HepG2 (cell line): Measurements from ENCODE around the gene TXNRD2. TPM values are rescaled to one million over a fixed set of nuclear protein-coding genes. Genes with fewer than 3 reads are reported as not detected.

ENCODE experiments used
- AKNA ChIP-seq: sonication (generic); formaldehyde crosslinking; IDR thresholded peaks from 2 replicates; pipeline ENCODE4 v1.4.0; 2020; ENCODE audit warnings: missing genetic modification reagents, borderline replicate concordance
- CCAR2 ChIP-seq: fragments of 200-400 bp; formaldehyde crosslinking; optimal IDR thresholded peaks from 2 replicates; pipeline ENCODE3; 2018; ENCODE audit warnings: low read depth, mild to moderate bottlenecking, low read length, moderate library complexity
- E2F2 ChIP-seq: sonication (generic); formaldehyde crosslinking; IDR thresholded peaks from 2 replicates; pipeline ENCODE4 v1.4.0; 2020; ENCODE audit warnings: missing genetic modification reagents, borderline replicate concordance
- TERF1 ChIP-seq: sonication (generic); formaldehyde crosslinking; IDR thresholded peaks from 2 replicates; pipeline ENCODE4 v1.8.0; 2022; ENCODE audit warnings: mild to moderate bottlenecking, missing genetic modification reagents, moderate library complexity
- ZBTB33 ChIP-seq: sonication (generic); formaldehyde crosslinking; IDR thresholded peaks from 2 replicates; pipeline ENCODE4 v1.4.0; 2020; ENCODE audit warnings: missing genetic modification reagents
- ZNF18 ChIP-seq: sonication (generic); formaldehyde crosslinking; IDR thresholded peaks from 2 replicates; pipeline ENCODE4 v1.8.0; 2022; ENCODE audit warnings: mild to moderate bottlenecking, missing genetic modification reagents; ENCODE audit not compliant: insufficient replicate concordance
- ZNF615 ChIP-seq: sonication (generic); formaldehyde crosslinking; IDR thresholded peaks from 2 replicates; pipeline ENCODE4 v1.5.0; 2020; ENCODE audit warnings: mild to moderate bottlenecking, missing genetic modification reagents, borderline replicate concordance
- ZNF770 ChIP-seq: sonication (generic); formaldehyde crosslinking; IDR thresholded peaks from 2 replicates; pipeline ENCODE4 v1.5.0; 2020; ENCODE audit warnings: mild to moderate bottlenecking, missing genetic modification reagents
- polyA plus RNA-seq, 8 experiments: library from polyadenylated mRNA; depleted of rRNA in 3 of 8; stranded (reverse) in 7 of 8; unstranded in 1 of 8; fragments of >200 nt; fragmentation: Illumina TruSeq in 4 of 8; extraction: Trizol in 4 of 8; gene quantifications; 2 replicates each; pipeline versions ENCODE4 v1.2.1 to v1.2.3, GENCODE V29; 2011 to 2016; ENCODE audit warnings: low read depth in 4 of 8, missing spikeins in 1 of 8, mixed read lengths in 1 of 8; ENCODE audit not compliant: insufficient read depth in 1 of 8
- total RNA-seq, 5 experiments: library from RNA; depleted of rRNA; stranded (reverse); fragments of >200 nt; fragmentation: Illumina TruSeq; extraction: Trizol; gene quantifications; 2 replicates each; pipeline ENCODE4 v1.2.3, GENCODE V29; 2016; ENCODE audit warnings: low read depth in 1 of 5

Gene TXNRD2
- total and polyA plus RNA-seq, 2 of the 13 experiments (the other 11 are each of a cell fraction or from before 2014, with no cell fraction given), result 17.5 to 18.6 TPM

- TF ChIP-seq TERF1 (CRISPR knock-in tag) (peak; percentile 92), AKNA (CRISPR knock-in tag) (no peak; the same call in 1 of the 2 replicates), ZNF615 (no peak), E2F2 (CRISPR knock-in tag) (0 out of 2 replicates have a peak, but pooled peaks have one; percentile 85), ZNF18 (no peak), ZNF770 (CRISPR knock-in tag) (no peak), ZBTB33 (CRISPR knock-in tag) (no peak; the same call in 1 of the 2 replicates), CCAR2 (no peak)
Observed at GRCh38 chr22:19854778-19855503, 86.7 kb downstream of the TXNRD2 start, which contains the start of the genes GNB1L and RTL10 (continued).
